SJSA1 (cell line): Measurements from ENCODE around the gene CT45A6. TPM values are rescaled to one million over a fixed set of nuclear protein-coding genes. Genes with fewer than 3 reads are reported as not detected.
"Not testable (repeated sequence)": the region's sequence is repeated elsewhere in the genome, so short reads cannot be mapped to it uniquely, and the experiment has no call there.

Experiments used
- DNase-seq, 2 experiments: peaks; one replicate each; pipeline ENCODE4 v3.0.0-alpha.2; 2015 to 2020; ENCODE audit warnings: low spot score in 2 of 2, low read depth in 1 of 2
- H3K27ac ChIP-seq: fragments of 250-450 bp; sonication (Bioruptor Pico); 2 replicates; pipeline ENCODE4 v1.5.1; 2020; ENCODE audit warnings: mild to moderate bottlenecking, moderate library complexity
- H3K27me3 ChIP-seq: fragments of 250-450 bp; sonication (Bioruptor Pico); replicated peaks from 2 replicates; pipeline ENCODE4 v1.5.1; 2020; ENCODE audit warnings: mild to moderate bottlenecking, moderate library complexity
- H3K36me3 ChIP-seq: fragments of 250-450 bp; sonication (Bioruptor Pico); 2 replicates; pipeline ENCODE4 v1.5.1; 2020; ENCODE audit warnings: mild to moderate bottlenecking
- H3K4me1 ChIP-seq: fragments of 250-450 bp; sonication (Bioruptor Pico); replicated peaks from 2 replicates; pipeline ENCODE4 v1.6.1; 2021; ENCODE audit warnings: mild to moderate bottlenecking
- H3K4me3 ChIP-seq: fragments of 250-450 bp; sonication (Bioruptor Pico); 2 replicates; pipeline ENCODE4 v1.5.1; 2020; ENCODE audit warnings: mild to moderate bottlenecking
- H3K9me3 ChIP-seq: fragments of 250-450 bp; sonication (Bioruptor Pico); replicated peaks from 2 replicates; pipeline ENCODE4 v1.5.1; 2020; ENCODE audit warnings: mild to moderate bottlenecking
- total RNA-seq: library from RNA; depleted of rRNA; stranded (reverse); fragments of >200 nt; shearing (Covaris generic); gene quantifications from 2 replicates; pipeline ENCODE4 v1.2.3, GENCODE V29; 2014; rRNA removed

CT45A6 gene, protein sequence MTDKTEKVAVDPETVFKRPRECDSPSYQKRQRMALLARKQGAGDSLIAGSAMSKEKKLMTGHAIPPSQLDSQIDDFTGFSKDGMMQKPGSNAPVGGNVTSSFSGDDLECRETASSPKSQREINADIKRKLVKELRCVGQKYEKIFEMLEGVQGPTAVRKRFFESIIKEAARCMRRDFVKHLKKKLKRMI
- not detected in 2 replicates for total RNA-seq

DNA sequence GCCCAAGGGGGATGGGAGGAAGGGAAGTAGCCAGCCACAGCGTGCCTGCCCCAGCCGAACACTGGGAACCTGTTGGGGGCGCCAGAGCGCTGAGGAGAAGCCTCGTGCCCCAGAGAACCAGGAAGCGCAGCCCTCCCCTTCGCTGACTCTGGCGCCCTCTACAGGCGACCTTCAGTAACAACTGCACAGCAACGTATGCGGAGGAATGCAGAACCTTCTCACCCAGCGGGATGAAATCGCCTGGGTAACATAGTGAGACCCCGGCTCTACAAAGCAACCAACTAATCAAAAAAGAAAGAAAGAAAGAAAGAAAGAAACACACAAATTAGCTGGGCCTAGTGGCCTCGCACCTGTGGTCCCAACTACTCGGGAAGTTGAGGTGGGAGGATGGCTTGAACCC lies at the start of gene CT45A6:
Gene CT45A6 (minus strand): TSS at position 101 of the 400 bp plus-strand sequence. CDS start 3,794 bp downstream, outside the sequence.
- DNase-seq, H3K9me3 ChIP-seq, H3K36me3 ChIP-seq, H3K4me3 ChIP-seq, H3K27me3 ChIP-seq, H3K4me1 ChIP-seq, H3K27ac ChIP-seq: not testable (repeated sequence)

DNA sequence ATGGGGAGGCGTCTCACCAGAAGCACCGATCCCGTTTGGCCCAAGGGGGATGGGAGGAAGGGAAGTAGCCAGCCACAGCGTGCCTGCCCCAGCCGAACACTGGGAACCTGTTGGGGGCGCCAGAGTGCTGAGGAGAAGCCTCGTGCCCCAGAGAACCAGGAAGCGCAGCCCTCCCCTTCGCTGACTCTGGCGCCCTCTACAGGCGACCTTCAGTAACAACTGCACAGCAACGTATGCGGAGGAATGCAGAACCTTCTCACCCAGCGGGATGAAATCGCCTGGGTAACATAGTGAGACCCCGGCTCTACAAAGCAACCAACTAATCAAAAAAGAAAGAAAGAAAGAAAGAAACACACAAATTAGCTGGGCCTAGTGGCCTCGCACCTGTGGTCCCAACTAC lies 34.6 kb upstream of the CT45A6 start, which contains the start of gene CT45A7:
Gene CT45A7 (minus strand): TSS at position 101 of the 400 bp plus-strand sequence. CDS start 3,747 bp downstream, outside the sequence.
- not testable (repeated sequence) for H3K27ac ChIP-seq, H3K9me3 ChIP-seq, H3K36me3 ChIP-seq, H3K27me3 ChIP-seq, DNase-seq, H3K4me1 ChIP-seq, H3K4me3 ChIP-seq

DNA sequence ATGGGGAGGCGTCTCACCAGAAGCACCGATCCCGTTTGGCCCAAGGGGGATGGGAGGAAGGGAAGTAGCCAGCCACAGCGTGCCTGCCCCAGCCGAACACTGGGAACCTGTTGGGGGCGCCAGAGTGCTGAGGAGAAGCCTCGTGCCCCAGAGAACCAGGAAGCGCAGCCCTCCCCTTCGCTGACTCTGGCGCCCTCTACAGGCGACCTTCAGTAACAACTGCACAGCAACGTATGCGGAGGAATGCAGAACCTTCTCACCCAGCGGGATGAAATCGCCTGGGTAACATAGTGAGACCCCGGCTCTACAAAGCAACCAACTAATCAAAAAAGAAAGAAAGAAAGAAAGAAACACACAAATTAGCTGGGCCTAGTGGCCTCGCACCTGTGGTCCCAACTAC lies 17.3 kb upstream of the CT45A6 start, which contains the start of gene CT45A2:
Gene CT45A2 (minus strand): TSS at position 101 of the 400 bp plus-strand sequence. CDS start 3,747 bp downstream, outside the sequence.
- H3K9me3 ChIP-seq, H3K27me3 ChIP-seq, H3K36me3 ChIP-seq, DNase-seq, H3K4me1 ChIP-seq, H3K4me3 ChIP-seq, H3K27ac ChIP-seq: not testable (repeated sequence)

DNA sequence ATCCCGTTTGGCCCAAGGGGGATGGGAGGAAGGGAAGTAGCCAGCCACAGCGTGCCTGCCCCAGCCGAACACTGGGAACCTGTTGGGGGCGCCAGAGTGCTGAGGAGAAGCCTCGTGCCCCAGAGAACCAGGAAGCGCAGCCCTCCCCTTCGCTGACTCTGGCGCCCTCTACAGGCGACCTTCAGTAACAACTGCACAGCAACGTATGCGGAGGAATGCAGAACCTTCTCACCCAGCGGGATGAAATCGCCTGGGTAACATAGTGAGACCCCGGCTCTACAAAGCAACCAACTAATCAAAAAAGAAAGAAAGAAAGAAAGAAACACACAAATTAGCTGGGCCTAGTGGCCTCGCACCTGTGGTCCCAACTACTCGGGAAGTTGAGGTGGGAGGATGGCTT lies 17.2 kb downstream of the CT45A6 start, which contains the start of gene CT45A5:
Gene CT45A5 (minus strand): TSS at position 101 of the 400 bp plus-strand sequence. CDS start 3,774 bp downstream, outside the sequence.
- DNase-seq, H3K36me3 ChIP-seq, H3K4me3 ChIP-seq, H3K27me3 ChIP-seq, H3K9me3 ChIP-seq, H3K27ac ChIP-seq, H3K4me1 ChIP-seq: not testable (repeated sequence)

DNA sequence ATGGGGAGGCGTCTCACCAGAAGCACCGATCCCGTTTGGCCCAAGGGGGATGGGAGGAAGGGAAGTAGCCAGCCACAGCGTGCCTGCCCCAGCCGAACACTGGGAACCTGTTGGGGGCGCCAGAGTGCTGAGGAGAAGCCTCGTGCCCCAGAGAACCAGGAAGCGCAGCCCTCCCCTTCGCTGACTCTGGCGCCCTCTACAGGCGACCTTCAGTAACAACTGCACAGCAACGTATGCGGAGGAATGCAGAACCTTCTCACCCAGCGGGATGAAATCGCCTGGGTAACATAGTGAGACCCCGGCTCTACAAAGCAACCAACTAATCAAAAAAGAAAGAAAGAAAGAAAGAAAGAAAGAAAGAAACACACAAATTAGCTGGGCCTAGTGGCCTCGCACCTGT lies 34.5 kb downstream of the CT45A6 start, which contains the start of gene CT45A3:
Gene CT45A3 (minus strand): TSS at position 101 of the 400 bp plus-strand sequence. CDS start 3,747 bp downstream, outside the sequence.
- H3K4me1 ChIP-seq, H3K27me3 ChIP-seq, H3K4me3 ChIP-seq, DNase-seq, H3K9me3 ChIP-seq, H3K27ac ChIP-seq, H3K36me3 ChIP-seq: not testable (repeated sequence)

DNA sequence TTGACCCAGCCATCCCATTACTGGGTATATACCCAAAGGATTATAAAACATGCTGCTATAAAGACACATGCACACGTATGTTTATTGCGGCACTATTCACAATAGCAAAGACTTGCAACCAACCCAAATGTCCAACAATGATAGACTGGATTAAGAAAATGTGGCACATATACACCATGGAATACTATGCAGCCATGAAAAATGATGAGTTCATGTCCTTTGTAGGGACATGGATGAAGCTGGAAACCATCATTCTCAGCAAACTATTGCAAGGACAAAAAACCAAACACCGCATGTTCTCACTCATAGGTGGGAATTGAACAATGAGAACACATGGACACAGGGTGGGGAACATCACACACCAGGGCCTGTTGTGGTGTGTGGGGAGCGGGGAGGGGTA lies 57.8 kb downstream of the CT45A6 start:
- not testable (repeated sequence) for DNase-seq, H3K9me3 ChIP-seq, H3K27me3 ChIP-seq, H3K4me3 ChIP-seq, H3K36me3 ChIP-seq, H3K4me1 ChIP-seq, H3K27ac ChIP-seq

Other genes starting within 250 kb of the CT45A6 start
- not detected in 2 replicates for gene CT45A1, start 89.1 kb downstream of the CT45A6 start, total RNA-seq
- gene CT45A3, start 34.6 kb downstream of the CT45A6 start, total RNA-seq = not detected in 2 replicates
- not detected in 2 replicates for gene CT45A5, start 17.3 kb downstream of the CT45A6 start, total RNA-seq
- gene CT45A2, start 17.2 kb upstream of the CT45A6 start, total RNA-seq = not detected in 2 replicates
- not detected in 2 replicates for gene CT45A7, start 34.5 kb upstream of the CT45A6 start, total RNA-seq
- not detected in 2 replicates for gene CT45A8, start 51.8 kb upstream of the CT45A6 start, total RNA-seq
- not detected in 2 replicates for gene CT45A9, start 69.0 kb upstream of the CT45A6 start, total RNA-seq
- gene CT45A10, start 90.7 kb upstream of the CT45A6 start, total RNA-seq = not detected in 2 replicates
- not detected in 2 replicates for gene SAGE1, start 90.9 kb upstream of the CT45A6 start, total RNA-seq
- 32.4 and 39.4 TPM in 2 replicates for gene MMGT1, start 171.2 kb upstream of the CT45A6 start, total RNA-seq
- 23.6 and 23.9 TPM in 2 replicates for gene SLC9A6, start 182.6 kb upstream of the CT45A6 start, total RNA-seq